ENCODE results near the gene TFB2M.
A peak's percentile ranks its signal among the peaks of the same experiment; 100 is the strongest.
"Not testable (repeated sequence)": the region's sequence is repeated elsewhere in the genome, so short reads cannot be mapped to it uniquely, and the experiment has no call there.

Gene TFB2M

DNA sequence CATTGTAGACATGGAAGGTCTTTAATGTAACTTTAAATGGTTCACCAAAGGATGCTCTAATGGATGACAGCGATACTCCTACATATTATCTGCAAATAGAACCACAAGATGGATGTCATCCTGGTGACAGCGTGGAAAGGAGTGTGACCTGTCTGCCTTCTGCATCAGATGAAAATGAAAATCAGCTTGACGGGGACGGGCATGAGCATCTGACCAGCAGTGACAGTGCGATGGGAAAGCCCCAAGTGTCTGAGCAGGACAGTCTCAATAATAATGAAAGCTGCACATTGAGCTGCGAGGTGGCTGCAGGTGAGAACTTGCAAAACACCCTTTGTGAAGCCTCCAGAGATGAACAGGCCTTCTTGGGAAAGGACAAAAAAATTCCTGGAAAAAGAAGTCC lies 25.4 kb upstream of the TFB2M start:
- DNase-seq (ENCODE audit: low read depth): no peak
- TF ChIP-seq, protein P1, sequence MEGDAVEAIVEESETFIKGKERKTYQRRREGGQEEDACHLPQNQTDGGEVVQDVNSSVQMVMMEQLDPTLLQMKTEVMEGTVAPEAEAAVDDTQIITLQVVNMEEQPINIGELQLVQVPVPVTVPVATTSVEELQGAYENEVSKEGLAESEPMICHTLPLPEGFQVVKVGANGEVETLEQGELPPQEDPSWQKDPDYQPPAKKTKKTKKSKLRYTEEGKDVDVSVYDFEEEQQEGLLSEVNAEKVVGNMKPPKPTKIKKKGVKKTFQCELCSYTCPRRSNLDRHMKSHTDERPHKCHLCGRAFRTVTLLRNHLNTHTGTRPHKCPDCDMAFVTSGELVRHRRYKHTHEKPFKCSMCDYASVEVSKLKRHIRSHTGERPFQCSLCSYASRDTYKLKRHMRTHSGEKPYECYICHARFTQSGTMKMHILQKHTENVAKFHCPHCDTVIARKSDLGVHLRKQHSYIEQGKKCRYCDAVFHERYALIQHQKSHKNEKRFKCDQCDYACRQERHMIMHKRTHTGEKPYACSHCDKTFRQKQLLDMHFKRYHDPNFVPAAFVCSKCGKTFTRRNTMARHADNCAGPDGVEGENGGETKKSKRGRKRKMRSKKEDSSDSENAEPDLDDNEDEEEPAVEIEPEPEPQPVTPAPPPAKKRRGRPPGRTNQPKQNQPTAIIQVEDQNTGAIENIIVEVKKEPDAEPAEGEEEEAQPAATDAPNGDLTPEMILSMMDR (IDR thresholded peaks at IDR 0.05; ENCODE audit: low read length, missing control alignments): no peak

DNA sequence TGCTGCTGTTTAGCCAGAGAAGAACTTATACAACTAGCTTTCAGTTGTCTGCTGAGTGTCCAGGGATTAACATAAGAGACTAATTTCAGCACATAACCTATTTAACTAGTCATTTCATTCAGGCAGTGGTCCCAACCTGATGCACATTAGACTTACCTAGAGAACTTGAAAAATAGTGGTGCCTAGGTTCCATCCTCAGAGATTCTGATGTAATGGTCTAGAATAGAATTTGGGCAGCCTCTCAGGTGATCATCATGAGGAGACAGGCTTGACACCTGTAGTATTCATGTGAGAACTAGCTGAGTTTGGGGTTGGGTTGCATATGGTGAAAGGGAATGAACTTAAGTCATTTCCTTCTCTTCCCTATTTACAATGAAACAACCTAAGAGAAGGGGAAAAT lies 25.0 kb upstream of the TFB2M start:
- H3K4me3 ChIP-seq (replicated peaks; ENCODE audit: low read depth, low read length): no peak overlapping the region
- TF ChIP-seq, protein P1 (IDR thresholded peaks at IDR 0.05; ENCODE audit: low read length, missing control alignments): no peak
- DNase-seq (ENCODE audit: low read depth): no peak

More for the DNA sequence above, 25.4 kb upstream of the TFB2M start:
- H3K4me3 ChIP-seq (replicated peaks; ENCODE audit: low read depth, low read length): no peak overlapping the region

DNA sequence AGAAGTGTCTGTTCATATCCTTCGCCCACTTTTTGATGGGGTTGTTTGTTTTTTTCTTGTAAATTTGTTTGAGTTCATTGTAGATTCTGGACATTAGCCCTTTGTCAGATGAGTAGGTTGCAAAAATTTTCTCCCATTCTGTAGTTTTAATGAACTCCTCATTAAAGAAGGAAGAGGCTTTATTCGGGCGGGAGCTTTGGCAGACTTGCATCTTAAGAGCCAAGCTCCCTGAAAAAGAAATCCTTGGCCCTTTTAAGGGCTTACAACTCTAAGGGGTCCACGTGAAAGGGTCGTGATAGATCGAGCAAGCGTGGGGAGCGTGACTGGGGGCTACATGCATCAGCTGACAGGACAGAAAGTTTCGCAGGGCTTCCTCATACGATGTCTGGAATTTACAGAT lies 23.9 kb upstream of the TFB2M start:
- not testable (repeated sequence) for H3K4me3 ChIP-seq (replicated peaks; ENCODE audit: low read depth, low read length); DNase-seq (ENCODE audit: low read depth)

DNA sequence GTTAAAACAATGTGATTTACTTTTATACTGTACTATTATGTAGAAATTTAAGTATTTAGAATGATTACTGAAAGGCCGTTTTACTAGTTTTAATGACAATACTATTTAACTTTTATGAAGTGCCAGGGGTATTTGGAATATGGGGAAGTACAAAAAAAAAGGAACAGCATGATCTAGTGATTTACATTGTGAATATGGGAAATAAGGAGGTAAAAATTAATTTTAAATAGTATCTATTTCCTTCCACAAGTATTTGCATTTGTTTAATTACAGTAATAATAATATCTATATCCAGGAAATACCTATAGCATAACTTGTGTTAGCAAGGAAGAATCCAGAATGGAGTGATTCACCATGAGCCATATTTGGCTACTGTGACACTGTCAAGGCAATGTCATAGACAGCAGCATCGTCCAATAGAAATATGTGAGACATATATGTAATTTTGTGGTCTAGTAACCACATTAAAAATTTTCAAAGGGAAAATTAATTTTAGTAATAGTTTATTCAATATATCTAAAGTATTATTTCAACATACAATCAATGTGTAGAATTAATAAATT lies 22.2 kb upstream of the TFB2M start:
- no peak overlapping the region for H3K4me3 ChIP-seq (replicated peaks; ENCODE audit: low read depth, low read length)
- TF ChIP-seq, protein P1 (IDR thresholded peaks at IDR 0.05; ENCODE audit: low read length, missing control alignments): no peak
- DNase-seq (ENCODE audit: low read depth): peak; percentile 60

DNA sequence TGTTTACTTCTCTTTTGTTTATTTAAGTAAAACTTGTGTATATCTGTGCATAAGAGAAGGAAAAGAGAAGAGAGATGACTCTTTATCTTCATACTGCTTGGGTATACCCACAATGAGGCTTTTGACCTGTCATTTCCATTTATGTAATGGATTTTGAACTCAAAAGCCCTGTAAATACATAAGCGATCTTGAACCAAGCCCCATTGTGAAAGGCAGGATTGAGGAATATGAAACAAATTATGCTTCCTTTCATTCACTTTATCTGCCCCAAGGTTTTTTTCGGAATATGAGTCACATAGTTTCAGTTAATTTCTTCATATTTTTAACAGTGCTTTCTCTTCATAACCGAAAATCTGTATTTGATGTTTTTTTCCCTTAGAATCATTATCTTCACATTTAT lies 21.5 kb upstream of the TFB2M start:
- peak; percentile 78 for DNase-seq (ENCODE audit: low read depth)
- TF ChIP-seq, protein P1 (IDR thresholded peaks at IDR 0.05; ENCODE audit: low read length, missing control alignments): no peak
- H3K4me3 ChIP-seq (replicated peaks; ENCODE audit: low read depth, low read length): peak overlapping the region; percentile 1

DNA sequence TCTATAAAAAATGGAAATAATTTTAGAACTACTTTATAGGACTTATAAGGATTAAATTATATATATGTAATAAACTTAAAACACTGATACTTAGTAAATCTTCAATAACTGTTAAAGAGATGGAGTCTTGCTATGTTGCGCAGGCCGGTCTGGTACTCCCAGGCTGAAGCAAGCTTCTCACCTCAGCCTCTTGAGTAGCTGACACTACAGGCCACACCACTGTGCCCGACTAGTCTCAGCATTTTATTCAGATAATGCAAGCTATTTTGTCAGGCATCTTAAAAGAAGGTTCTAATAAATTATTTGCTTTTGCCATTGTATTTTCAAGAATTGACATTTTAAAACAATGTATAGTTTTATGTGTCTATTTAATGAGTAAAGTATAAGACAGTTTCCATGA lies 21.0 kb upstream of the TFB2M start:
- H3K4me3 ChIP-seq (replicated peaks; ENCODE audit: low read depth, low read length): no peak overlapping the region
- no peak for DNase-seq (ENCODE audit: low read depth)
- TF ChIP-seq, protein P1 (IDR thresholded peaks at IDR 0.05; ENCODE audit: low read length, missing control alignments): no peak

DNA sequence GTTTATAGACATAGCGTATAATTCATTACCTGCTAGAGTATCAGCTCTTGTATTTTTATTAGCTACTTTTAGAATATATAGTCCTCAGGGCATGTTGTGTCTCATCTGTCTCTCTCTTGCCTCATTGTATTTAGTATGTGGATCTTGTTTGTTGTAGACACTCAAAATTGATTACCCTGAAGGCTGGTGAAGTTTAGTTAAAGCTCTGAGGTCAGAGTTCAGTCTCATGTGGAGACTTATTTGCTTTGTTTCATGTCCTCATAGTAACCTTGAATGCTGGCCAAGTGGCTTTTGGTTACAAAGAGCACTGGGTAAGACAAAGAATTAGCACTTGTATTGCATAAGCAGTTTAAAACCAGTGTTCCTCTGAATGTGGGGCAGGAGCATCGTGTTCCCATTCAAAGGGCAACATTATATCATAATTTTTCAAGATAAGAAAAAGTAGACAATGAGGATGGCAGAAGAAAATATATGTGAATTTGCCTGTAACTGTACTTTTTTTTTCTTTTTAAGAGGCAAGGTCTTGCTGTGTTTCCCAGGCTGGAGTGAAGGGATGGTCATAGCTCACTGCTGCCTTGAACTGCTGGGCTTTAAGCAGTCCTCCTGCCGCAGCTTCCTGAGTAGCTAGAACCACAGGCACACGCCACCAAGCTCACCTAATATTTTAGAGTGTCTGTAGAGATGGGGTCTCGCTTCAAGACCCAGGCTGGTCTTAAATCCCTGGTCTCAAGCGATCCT lies 17.6 kb upstream of the TFB2M start:
- DNase-seq (ENCODE audit: low read depth): peak; percentile 79
- TF ChIP-seq, protein P1 (IDR thresholded peaks at IDR 0.05; ENCODE audit: low read length, missing control alignments): no peak
- H3K4me3 ChIP-seq (replicated peaks; ENCODE audit: low read depth, low read length): no peak overlapping the region
